ENCODE results near the gene GPC6.

GPC6 gene

DNA sequence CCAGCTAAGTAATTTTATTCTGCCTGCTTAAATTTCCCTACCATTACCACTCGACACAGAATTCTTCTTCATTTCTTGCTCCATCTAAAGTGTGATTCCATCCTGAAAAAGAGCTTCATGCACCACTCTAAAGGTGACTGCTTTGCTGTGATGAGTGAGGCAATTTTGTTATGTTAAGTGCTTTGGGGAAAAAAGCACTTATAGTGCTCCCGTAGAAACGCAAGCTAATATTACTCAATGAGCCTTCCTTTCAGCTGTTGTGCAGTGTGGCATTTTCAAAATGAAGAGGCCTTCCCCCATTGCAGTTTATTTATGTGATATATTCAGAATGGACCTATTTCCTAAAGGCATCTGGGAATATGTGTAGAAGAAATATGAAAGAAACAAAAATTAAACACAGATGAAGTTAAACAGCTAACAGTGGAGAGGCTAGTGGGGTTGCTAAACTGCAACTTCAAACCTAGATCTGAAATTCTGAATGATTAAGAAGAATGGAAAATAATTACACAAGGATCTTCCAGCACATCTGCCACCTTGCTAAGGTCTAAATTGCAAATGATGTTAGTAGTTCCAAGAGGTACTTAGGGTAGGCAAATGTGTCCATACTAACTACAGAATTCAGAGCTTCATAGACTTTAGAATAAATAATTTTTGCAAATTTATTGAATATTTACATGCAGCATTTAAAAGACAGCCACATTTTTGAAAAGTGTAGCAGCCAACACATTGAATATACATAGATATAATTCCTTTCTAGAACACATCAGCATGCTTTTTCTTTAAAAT, 1041.2 kb downstream of the GPC6 start:
- peaks cover 6% of the 10 kb centered on the region; the same call in 1 of the 2 replicates for H3K36me3 ChIP-seq
- no peak overlapping the region for H3K4me3 ChIP-seq (ENCODE audit: low read depth, low read length)
- no peak for DNase-seq
- H3K9me3 ChIP-seq (ENCODE audit: severe bottlenecking): peaks cover 2% of the 10 kb centered on the region
- TF ChIP-seq, protein P1, sequence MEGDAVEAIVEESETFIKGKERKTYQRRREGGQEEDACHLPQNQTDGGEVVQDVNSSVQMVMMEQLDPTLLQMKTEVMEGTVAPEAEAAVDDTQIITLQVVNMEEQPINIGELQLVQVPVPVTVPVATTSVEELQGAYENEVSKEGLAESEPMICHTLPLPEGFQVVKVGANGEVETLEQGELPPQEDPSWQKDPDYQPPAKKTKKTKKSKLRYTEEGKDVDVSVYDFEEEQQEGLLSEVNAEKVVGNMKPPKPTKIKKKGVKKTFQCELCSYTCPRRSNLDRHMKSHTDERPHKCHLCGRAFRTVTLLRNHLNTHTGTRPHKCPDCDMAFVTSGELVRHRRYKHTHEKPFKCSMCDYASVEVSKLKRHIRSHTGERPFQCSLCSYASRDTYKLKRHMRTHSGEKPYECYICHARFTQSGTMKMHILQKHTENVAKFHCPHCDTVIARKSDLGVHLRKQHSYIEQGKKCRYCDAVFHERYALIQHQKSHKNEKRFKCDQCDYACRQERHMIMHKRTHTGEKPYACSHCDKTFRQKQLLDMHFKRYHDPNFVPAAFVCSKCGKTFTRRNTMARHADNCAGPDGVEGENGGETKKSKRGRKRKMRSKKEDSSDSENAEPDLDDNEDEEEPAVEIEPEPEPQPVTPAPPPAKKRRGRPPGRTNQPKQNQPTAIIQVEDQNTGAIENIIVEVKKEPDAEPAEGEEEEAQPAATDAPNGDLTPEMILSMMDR (IDR thresholded peaks at IDR 0.05; ENCODE audit: low read depth, low read length): no peak
- no peak overlapping the region for H3K27ac ChIP-seq
- H3K27me3 ChIP-seq (ENCODE audit: insufficient read depth, low read depth, severe bottlenecking): no peaks in the 10 kb centered on the region

DNA sequence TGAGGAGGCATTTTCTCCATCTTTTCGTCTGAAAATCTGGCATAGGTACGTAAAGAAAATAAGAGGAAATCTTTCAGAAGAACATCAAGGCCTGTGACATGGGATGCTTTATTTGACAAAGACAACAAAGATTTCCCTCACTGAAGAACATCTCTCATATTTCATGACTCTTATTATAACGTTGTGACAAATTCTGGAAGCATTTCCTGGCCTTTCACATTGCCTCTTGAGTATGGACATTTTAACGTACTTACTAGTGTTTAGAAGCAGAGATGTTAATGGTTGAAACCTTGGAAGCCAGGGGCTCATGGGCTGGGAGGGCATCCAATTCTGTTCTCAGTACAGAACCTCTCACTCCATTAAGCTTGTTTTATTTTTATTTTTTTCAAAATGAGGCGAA, 1042.1 kb downstream of the GPC6 start:
- peaks cover 6% of the 10 kb centered on the region; the same call in 1 of the 2 replicates for H3K36me3 ChIP-seq
- DNase-seq: no peak
- H3K9me3 ChIP-seq (ENCODE audit: severe bottlenecking): peaks cover 2% of the 10 kb centered on the region
- TF ChIP-seq, protein P1 (IDR thresholded peaks at IDR 0.05; ENCODE audit: low read depth, low read length): no peak
- no peaks in the 10 kb centered on the region for H3K27me3 ChIP-seq (ENCODE audit: insufficient read depth, low read depth, severe bottlenecking)
- no peak overlapping the region for H3K4me3 ChIP-seq (ENCODE audit: low read depth, low read length)
- H3K27ac ChIP-seq: no peak overlapping the region

DNA sequence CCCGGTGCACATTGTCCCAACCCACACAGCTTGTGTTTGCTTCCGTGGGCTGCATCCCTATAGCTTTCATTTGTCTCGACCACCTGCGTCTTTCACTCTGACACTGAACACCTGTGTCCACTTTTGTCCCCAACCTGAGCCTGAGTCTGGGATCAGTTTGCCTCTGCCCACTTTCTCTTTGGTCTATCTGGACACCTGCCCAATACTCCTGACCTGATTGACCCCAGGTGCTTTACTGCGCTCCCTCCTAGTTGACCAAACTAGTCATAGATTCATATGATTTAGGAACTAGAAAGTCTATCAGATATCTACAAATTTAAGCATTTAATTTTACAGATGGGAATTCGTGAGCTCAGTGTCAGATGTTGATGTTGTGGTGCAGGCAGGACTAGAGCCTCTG, 1043.0 kb downstream of the GPC6 start:
- Histone ChIP-seq H3K4me3 (ENCODE audit: low read depth, low read length) (no peak overlapping the region), H3K27ac (no peak overlapping the region), H3K9me3 (ENCODE audit: severe bottlenecking) (peaks cover 2% of the 10 kb centered on the region), H3K36me3 (peaks cover 6% of the 10 kb centered on the region; the same call in 1 of the 2 replicates), H3K27me3 (ENCODE audit: insufficient read depth, low read depth, severe bottlenecking) (no peaks in the 10 kb centered on the region)
- TF ChIP-seq, protein P1 (IDR thresholded peaks at IDR 0.05; ENCODE audit: low read depth, low read length): no peak
- no peak for DNase-seq

DNA sequence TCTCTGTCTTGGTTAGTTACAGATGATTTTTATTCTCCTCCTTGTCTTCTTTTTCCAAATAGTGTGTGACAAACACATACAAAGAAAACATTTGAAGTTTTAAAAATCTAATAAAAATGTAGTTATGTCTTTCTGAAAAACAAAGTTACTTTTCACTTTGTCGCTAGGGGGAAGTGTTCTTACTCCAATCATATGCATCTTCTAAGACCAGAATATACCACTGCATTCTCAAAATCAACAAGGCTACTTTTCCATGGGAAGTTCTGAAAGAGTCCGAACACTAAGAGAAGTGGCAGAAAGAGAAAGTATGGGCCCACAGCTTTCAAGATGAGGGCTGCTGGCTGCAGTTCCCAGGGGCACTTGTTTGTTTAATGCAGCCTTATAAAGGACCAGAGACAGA, 1043.9 kb downstream of the GPC6 start:
- H3K9me3 ChIP-seq (ENCODE audit: severe bottlenecking): peaks cover 2% of the 10 kb centered on the region
- TF ChIP-seq, protein P1 (IDR thresholded peaks at IDR 0.05; ENCODE audit: low read depth, low read length): no peak
- DNase-seq: no peak
- no peak overlapping the region for H3K4me3 ChIP-seq (ENCODE audit: low read depth, low read length)
- H3K36me3 ChIP-seq: peaks cover 6% of the 10 kb centered on the region; the same call in 1 of the 2 replicates
- no peaks in the 10 kb centered on the region for H3K27me3 ChIP-seq (ENCODE audit: insufficient read depth, low read depth, severe bottlenecking)
- no peak overlapping the region for H3K27ac ChIP-seq

DNA sequence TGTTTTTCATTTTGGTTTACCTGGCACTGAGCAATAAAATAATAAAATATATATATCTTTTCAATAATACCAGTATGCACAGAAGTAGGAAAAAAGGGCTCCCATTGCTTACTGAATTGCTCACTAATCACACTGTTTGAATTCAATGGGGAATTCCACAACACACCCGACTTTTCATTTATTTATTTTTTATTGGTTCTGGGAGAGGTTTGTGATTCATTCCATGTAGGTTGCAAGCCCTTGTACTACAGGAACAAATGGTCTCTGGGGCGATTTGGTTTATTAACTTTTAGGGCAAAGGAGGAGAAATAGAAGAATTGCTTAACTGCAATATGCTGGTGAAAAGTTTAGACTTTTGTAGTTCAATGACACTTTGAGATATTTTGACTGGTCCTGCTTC, 1045.4 kb downstream of the GPC6 start:
- DNase-seq: no peak
- no peak overlapping the region for H3K27ac ChIP-seq

More for the DNA sequence above, 1045.4 kb downstream of the GPC6 start:
- H3K36me3 ChIP-seq: peaks cover 6% of the 10 kb centered on the region; the same call in 1 of the 2 replicates
- no peak overlapping the region for H3K4me3 ChIP-seq (ENCODE audit: low read depth, low read length)
- H3K27me3 ChIP-seq (ENCODE audit: insufficient read depth, low read depth, severe bottlenecking): no peaks in the 10 kb centered on the region
- TF ChIP-seq, protein P1 (IDR thresholded peaks at IDR 0.05; ENCODE audit: low read depth, low read length): no peak
- H3K9me3 ChIP-seq (ENCODE audit: severe bottlenecking): peaks cover 5% of the 10 kb centered on the region
